T-helper 9 cell (primary cell): ENCODE data around the gene P2RY14.
A peak's percentile ranks its signal among the peaks of the same experiment; 100 is the strongest.
"Not testable (repeated sequence)": the region's sequence is repeated elsewhere in the genome, so short reads cannot be mapped to it uniquely, and the experiment has no call there.

Source experiments
- DNase-seq: peaks from one replicate; pipeline ENCODE4 v3.0.0-alpha.2; 2020

P2RY14 gene

DNA sequence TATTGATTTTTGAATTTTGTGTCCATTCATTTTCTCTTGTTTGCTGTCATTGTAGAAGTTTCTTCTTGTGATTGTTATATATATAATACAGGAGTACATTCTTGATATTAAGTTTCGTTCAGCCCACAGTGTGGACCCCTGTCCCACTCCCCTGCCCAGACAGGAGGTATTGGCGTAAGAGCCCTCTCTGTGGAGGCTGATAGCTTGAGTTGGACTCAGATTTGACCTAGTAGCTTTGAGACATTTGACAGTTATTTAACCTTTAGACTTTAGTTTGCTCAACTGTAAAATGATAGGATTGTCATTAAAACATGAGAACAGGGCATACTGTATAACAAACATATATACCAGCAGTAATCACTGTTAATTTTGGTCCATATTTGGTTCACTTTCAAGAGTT is 102.4 kb downstream of the P2RY14 start:
- DNase-seq: no peak

DNA sequence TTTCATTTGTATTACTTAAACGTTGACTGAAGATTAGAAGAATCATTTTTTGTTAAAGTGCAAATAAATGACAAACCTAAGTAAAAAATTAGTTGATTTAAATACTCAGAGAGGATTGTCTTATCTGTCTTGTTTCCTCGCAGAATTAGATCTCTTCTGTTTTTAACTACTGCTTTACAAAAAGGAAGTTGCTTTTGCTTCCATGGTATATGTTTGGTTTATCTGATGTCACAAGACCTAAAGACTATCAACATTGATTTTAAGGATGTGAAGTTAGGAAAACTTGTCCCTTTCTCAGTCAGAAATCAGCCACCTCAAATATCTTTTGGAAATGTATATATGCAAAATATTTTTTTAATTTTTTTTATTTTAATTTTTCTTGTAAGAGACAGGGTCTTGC is 104.0 kb downstream of the P2RY14 start:
- no peak for DNase-seq

DNA sequence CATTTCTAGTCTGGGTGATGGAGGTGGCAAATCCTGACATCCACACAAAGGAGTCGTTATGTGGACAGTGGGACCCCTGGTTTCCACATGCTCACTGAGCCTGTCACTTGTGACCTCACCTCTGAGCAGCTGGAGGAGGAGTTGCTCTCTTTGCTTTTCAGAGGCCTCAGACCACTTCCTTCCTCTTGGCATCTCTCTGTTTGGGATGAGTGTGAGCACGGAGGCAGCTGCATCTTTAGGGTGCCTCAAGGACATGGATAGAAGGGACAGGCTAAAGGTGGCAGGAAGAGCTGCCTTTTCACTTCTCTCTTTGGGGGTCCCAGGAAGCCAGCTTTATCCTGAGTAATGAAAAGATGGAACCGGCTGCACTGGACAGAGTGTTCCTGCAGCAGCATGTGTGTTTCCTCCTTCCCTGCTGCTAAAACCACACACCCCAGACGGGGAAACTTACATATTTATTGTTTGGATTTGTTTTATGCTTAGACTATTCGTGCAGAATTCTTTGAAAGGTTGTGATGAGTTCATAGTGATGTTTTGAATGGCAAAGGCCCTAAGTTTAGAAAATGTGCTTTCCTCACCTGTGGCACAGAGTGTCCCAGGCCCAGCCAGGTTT is 107.1 kb downstream of the P2RY14 start:
- no peak for DNase-seq

DNA sequence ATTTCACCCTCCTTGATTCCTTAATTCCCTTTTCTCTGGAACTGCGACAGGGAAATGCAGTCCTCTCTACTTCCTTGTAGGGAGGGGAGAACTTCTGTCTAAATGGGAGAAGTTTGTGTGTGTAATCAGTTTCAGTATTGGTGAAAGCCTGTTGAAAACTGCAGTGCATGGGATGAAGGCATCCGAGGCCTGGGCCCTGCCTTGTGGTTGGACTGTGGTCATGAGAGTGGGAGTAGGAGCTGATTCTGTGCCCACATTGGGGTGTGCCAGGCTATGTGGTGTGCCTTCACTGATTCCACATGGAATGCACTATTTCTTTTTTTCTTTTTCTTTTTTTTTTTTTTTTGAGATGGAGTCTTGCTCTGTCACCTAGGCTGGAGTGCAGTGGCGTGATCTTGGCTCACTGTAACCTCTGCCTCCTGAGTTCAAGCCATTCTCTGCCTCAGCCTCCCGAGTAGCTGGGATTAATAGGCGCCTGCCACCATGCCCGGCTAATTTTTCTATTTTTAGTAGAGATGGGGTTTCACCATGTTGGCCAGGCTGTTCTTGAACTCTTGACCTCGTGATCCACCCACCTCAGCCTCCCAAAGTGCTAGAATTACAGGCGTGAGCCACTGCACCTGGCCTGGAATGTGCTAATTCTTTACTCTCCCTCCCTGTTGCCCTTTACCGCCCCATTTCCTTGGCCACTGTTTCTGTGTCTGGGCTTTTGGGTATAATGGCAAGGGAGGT is 108.2 kb downstream of the P2RY14 start:
- DNase-seq: not testable (repeated sequence)

DNA sequence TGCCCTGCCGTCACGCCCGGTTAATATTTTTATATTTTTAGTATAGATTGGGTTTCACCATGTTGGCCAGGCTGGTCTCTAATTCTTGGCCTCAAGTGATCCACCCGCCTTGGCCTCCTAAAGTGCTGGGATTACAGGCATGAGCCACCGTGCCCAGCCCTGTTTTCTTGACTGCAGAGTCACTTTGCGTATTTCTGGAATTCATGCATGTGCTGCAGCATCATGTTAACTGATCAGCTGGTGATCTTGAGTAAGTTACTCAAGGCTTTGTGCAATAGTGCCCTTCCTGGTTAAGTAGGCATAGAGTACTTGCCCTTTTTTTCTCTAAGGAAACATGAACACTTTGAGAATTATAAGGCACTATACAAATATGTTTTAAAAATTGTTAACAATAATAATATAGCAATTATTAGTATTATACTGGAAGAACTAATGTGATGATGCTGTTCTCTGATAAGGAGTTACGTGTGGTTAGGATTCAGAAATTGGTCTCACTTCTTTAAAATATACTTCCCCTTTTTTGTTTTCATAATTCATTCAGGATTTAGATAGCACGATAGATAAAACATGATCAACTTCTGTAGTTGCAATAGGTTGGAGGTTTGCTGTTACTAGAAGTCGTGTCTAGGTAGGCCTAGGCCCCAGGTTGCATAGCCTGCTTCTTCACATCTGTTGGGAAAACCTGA is 108.9 kb downstream of the P2RY14 start:
- no peak for DNase-seq

DNA sequence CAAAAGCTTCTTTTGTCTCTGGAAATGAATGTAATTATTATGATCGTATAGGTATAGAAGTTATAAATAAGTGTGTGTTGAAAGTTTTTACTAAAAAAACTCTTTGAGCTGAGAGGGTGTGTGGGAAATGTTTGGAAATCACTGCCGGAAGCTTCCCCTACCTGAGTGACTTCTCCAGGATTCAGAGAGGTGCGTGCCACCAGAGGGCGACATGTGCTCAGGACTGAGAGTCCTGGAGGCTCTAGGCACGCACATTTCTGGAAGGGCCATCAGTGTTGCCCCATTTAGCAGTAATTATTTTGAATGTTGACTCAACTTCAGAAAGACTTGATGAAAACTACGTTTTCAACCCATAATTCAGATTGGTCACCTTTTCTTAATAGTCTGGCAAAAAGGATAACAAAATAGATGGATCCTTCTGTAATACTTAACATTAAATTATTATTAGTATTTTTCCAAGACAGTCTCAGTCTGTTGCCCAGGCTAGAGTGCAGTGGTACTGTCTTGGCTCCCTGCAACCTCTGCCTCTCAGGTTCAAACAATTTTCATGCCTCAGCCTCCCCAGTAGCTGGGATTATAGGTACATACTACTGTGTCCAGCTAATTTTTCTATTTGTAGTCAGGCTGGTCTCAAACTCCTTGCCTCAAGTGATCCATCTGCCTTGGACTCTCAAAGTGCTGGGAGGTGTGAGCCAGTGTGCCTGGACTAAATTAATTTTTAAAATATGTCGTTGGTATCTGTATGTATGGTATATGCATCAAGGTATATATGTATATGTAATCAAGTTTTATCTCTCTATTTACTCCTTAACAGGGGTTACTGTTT is 109.9 kb downstream of the P2RY14 start:
- peak; percentile 78 for DNase-seq

DNA sequence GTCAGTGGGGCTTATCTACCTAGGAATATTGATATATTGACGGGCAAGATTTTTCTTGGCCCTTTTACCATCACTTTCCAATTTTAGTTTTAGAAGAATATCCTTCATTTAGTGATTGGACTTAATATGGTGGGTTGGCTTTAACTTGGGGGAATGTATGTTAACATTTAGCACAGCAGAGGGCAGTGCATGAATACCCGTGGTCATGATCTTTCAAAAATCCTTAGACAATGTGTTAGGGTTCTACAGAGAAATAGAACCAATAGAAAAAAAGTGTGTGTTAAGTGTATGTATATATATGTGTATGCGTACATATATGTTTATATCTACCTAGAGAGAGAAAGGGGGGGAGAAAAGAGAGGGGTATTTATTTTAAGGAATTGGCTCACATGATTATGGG is 112.2 kb downstream of the P2RY14 start:
- DNase-seq: no peak

DNA sequence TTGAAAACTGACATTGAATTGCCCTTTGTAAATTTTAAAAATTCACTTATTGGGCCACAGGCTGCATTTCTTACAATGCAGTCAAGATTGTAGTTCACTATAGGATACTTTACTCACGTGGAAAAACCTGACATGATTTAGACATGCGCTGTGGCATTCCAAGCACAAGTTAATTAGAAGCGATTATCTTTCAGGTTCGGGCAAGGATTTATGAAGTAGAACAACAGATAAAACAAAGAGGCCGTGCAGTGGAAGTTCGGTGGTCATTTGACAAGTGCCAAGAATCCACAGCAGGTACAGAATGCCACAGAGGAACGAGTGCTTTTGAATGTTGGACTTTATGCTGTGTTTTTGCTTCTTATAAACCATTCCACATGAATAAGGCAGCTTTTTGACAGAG is 113.1 kb downstream of the P2RY14 start:
- DNase-seq: no peak
